Choroid plexus epithelial cell (primary cell): ENCODE data around the gene CMBL.

Experiments used
- DNase-seq: peaks from one replicate; pipeline ENCODE4 v3.0.0-alpha.2; 2010; ENCODE audit warnings: low read depth
- H3K4me3 ChIP-seq: 2 replicates; pipeline ENCODE4 v1.5.1; 2011; ENCODE audit warnings: low read depth, mild to moderate bottlenecking, control low read depth, low read length, moderate library complexity
- CTCF ChIP-seq: conservative IDR thresholded peaks from 2 replicates; pipeline ENCODE4 v1.5.1; 2011; ENCODE audit warnings: low read depth, mild to moderate bottlenecking, control low read depth, inconsistent platforms, low read length, moderate library complexity

Gene CMBL

GRCh38 chr5:10272053-10272874 lies 35.4 kb downstream of the CMBL start:
- DNase-seq: no peak
- no peak for TF ChIP-seq CTCF
- H3K4me3 ChIP-seq: no peak overlapping the region

- TF ChIP-seq CTCF: no peak
- DNase-seq: peak; percentile 24
- H3K4me3 ChIP-seq: no peak overlapping the region
Measured at GRCh38 chr5:10268100-10268499, 39.6 kb downstream of the CMBL start.

GRCh38 chr5:10266839-10267238 lies 40.9 kb downstream of the CMBL start:
- no peak for DNase-seq
- H3K4me3 ChIP-seq: no peak overlapping the region
- no peak for TF ChIP-seq CTCF

GRCh38 chr5:10266137-10266536 lies 41.6 kb downstream of the CMBL start:
- TF ChIP-seq CTCF: no peak
- no peak overlapping the region for H3K4me3 ChIP-seq
- no peak for DNase-seq

- no peak for TF ChIP-seq CTCF
Measured at GRCh38 chr5:10265245-10266109, 42.2 kb downstream of the CMBL start.

GRCh38 chr5:10264604-10265003 lies 43.1 kb downstream of the CMBL start:
- DNase-seq: peak; percentile 53
- no peak for TF ChIP-seq CTCF
- no peak overlapping the region for H3K4me3 ChIP-seq

More at GRCh38 chr5:10265245-10266109, 42.2 kb downstream of the CMBL start:
- DNase-seq: no peak
- no peak overlapping the region for H3K4me3 ChIP-seq
